ENCODE results near the gene KLF3.

The KLF3 gene

GRCh38 chr4:38656111-38656510 is 7.9 kb upstream of the KLF3 start:
- DNase-seq (ENCODE audit: low read depth), result no peak

DNA sequence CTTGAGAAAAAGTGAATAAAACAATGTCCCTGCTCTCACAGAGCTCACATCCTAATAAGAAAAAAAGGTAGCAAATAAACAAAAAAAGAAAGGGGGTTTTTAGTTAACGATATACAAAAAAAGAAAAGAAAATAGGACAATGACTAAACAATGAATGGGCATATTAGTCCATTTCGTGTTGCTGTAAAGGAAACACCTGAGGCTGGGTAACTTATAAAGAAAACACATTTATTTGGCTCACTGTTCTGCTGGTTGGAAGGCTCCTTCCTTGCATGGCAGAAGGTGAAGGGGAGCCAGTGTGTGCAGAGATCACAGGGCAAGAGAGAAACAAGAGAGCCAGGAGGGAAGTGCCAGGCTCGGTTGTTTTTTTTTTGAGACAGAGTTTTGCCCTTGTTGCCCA is 4.7 kb upstream of the KLF3 start:
- no peak for DNase-seq (ENCODE audit: low read depth)

DNA sequence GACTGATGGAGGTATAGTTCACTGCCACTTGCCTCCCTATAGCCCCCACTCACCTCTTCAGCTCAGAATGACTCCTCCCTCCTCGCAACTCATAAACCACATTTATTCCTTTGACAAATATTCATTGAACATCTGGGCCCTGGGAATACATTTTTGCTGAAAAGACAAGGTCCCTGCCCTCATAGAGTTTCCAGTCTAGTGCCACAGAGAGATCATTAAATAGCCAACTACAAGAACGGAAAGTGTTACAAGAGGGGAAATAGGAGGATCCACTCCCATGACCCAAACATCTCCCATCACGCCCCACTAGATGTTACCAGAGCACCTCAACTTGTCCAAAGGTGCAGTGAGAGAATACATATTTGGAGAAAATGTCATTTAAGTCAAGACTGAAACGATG is 3.2 kb upstream of the KLF3 start:
- no peak for DNase-seq (ENCODE audit: low read depth)

- DNase-seq (ENCODE audit: low read depth), result no peak
Measured at GRCh38 chr4:38661371-38661770, 2.6 kb upstream of the KLF3 start.

DNA sequence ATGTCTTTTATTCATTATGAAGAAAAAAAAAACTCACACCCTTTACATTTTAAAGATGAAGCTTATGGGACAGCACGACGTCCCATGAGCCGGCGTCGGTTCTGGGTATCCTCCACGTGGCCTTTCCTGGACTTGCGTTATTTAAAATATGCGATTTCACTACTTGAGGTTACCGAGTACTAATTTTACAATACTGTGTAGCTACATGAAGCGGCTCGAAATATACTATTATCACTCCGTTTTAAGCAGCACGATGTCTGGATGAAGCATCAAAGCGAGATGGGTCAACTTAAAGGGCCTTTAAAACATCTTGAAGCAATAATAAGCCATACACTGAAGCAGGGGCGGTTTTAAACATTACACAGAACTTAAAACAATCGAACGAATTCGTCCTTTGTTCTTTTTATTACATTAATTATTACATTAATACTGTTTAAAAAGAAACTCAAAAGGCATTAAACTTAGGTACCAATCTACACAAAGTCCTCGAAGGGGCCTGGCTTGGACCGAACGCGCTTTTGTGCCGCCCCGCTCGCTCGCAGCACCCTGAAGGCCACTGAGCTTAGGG is 1.4 kb upstream of the KLF3 start:
- DNase-seq (ENCODE audit: low read depth), result no peak

DNA sequence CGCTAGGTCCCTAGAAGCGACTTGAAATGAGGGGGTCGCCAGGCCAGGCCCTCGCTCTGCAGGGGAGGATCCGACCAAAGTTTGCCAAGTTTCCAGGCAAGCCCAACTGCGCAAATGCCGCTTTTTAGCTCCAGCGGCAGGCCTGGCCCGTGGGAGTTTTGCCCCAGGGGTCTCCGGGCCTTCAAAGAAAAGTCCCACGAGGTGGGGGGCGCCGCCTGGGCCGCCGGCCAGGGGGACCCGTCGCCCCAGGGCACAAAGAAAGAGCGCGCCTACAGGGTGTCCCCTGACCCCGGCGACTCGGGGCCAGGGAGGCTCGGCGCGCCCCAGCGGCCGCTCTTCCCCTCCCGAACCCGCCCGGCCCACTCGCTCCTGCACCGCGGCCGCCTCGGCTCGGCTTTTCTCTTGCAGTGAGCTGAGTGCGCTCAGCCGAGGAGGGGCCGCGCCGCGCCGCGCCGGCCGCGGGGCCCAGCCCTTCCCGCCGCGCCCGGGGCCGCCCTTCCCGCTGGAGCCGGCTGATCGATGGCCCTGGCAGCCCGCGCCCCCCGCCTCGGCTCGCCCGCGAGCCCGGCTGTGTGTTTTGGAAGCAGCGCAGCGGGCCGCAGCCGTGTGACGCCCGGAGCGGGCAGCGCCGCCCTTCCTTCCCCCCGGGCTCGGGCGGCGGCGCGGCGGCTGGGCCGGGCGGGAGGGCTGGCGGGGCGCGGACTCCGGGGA is 754 bp upstream of the KLF3 start:
- no peak for DNase-seq (ENCODE audit: low read depth)

GRCh38 chr4:38664706-38665401 is 855 bp downstream of the KLF3 start:
- peak; percentile 35 for DNase-seq (ENCODE audit: low read depth)

DNA sequence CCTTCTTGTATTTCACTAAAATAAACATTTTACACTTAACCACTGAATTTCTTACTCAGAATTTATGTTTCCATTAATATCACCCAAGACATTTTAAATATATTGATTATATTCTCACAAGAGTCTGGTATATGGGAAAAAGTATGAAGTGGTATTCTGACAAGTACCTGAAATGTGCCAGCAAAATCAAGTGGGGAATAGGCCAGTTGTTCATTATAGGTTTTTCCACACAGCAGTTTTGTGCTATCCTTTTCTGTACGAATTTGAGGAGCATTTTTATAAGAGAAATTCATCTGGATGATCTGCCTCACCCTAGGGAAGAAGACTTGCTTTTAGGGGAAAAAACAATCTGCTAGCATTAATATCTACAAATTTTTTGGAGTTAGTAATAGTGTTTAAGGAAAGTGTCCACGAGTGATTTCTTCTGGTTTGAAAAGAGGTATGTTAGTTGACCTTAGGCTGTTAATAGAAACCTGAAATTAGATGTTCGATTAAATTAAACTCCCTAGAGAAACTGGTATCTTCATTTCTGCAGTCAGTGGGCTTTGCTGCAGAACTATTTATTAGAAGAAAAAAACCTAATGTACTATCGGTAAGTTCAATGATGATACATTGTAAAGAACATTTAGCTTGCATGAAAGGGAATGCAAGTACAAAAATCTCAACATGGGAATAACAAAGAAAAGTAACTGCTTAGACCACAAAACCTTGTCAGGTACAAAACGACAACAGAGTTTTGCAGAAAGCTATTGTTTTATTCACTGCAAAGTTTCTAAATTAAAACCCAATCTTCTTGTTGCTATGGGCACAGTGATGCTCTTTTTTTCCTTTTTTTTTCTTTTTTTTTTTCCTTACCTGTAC is 1.8 kb downstream of the KLF3 start:
- no peak for DNase-seq (ENCODE audit: low read depth)

DNA sequence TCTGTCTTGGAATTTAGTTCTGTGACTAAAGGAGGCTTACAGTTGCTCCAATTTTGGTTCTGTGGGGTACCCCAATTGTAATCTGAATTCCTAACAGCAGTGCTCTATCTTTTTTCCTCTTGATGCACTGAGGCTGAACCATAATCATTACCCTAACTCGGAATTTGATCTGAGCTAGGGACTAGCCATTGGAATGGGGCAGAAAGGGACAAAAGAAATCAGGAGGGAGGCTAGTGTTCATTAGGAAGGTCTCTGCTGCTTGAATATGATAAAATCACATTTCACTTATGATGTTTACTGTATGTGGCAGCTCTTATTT is 2.7 kb downstream of the KLF3 start:
- no peak for DNase-seq (ENCODE audit: low read depth)

DNA sequence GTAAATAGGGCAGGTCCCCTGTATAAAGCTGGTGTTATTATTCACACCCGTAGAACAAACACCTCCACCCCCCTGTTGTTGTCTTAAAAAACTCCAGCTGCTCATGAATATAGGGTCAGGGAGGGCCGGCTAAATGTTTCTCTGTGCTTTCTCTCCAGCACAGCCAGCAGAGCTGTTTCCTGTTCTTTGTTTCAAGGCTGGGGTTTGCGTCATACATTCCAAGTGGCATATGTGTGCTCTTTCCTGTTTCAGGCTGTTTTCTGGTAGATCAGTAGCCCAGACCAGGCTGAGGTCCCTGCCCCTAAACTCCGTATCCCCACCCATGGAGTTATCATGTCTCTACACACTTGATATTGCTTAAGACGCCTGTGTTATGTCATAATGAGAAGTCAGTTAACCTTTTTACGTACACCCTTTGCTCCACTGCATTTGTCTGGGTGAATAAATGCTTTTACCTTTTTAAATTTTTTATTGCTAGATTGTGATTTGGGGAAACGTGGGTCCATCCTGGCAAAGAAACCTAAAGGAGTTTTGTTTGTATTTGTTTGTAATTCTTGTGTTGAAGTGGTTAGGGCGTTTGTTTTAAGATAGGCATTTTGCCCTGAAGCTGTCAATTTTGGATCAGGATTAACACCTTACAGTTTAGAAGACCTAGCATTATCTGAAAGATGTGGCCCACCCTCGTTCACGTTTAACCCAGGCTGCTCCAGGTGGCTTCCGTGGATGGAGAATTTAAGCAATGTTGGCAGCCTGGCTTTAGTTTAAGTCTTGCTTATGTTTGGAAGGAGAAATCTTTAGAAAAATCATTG is 3.3 kb downstream of the KLF3 start:
- peak; percentile 39 for DNase-seq (ENCODE audit: low read depth)

DNA sequence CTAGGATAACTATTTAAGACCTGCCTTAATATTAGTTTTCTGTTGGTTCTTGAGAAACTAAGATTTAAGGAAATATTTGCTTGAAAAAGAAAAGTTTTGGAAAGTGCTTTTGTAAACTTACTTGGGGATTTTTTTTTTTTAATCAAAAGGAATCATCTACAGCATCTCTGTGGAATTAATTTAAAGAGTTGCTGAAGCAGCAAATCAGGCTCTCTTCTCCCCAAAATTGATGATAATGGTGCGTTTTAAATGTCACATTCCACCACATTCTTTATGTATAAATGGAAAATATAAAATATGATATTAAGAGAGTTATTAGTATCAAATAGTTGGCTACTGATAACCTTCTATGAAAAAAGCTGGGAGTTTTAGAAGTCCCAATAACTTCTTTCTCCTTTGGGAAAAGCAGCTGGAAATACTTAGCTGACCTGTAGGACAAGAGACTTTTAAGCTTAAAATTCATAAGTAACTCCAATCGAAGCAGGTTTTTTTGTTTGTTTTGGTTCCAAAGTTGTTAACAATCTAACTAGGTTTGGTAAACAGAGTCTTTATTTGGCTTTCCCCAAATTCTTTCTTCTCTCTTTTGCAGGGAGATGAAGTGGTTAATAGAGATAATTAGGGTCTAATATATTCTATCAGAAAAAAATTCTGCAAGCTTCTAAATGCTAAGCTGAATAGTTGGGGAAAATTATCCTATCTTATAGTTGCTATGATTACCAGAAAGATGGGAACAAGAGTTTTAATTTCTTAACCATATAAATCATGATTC is 4.4 kb downstream of the KLF3 start:
- DNase-seq (ENCODE audit: low read depth), result no peak

DNA sequence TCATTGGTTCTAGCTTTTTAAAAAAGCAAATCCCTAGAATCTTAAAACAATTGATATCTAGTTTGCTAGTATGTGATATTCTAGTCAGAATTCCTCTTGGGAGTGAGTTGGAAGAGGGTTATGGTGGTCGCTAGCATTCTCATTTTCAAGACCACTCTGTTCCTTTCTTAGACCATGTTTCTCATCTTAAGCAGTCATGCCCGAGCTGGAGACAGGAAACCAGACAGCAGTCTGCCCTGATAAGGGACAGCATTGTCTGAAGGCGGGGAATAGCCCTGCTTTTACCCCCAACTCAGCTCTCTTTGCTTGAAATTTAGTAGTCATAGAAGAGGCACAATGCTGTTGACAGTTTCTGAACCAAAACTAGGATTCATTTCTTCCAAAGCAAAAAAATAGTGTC is 5.2 kb downstream of the KLF3 start:
- DNase-seq (ENCODE audit: low read depth), result no peak

DNA sequence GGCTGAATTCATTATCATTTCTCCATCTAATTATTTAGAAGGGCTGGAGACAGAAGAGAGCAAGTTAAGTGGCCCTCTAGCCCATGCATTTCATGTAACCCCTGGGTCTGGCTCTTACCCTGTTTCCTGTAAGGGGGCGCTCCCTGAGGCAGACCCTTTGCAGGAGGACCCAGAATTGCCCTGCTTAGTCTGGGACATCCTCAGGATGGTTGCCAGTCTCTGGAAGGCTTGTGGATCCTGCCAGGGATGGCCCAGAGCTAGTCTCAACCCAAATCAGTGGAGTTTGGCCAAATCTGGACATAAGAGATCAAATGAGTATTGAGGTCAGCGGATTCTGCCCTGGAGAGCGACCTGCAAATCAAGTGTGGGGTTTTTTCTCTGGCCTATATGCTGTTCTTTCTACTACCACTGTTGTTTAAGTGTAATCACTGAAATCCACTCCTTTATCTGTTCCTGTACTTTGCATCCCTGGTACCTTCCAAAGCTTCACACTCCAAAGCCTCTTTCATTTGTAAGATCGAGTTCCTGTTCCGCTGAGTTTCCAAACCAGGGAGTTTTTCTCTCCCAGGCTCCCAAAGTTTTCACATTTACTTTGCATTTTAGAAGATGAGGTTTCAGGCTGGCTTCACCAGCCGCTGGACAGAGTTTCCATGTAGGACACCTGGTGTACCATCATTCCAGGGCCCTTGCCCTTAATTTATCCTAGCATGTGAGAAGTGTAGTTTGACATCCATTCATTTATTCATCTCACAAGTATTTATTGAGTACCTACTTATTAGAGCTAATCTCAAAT is 6.3 kb downstream of the KLF3 start:
- DNase-seq (ENCODE audit: low read depth), result no peak

DNA sequence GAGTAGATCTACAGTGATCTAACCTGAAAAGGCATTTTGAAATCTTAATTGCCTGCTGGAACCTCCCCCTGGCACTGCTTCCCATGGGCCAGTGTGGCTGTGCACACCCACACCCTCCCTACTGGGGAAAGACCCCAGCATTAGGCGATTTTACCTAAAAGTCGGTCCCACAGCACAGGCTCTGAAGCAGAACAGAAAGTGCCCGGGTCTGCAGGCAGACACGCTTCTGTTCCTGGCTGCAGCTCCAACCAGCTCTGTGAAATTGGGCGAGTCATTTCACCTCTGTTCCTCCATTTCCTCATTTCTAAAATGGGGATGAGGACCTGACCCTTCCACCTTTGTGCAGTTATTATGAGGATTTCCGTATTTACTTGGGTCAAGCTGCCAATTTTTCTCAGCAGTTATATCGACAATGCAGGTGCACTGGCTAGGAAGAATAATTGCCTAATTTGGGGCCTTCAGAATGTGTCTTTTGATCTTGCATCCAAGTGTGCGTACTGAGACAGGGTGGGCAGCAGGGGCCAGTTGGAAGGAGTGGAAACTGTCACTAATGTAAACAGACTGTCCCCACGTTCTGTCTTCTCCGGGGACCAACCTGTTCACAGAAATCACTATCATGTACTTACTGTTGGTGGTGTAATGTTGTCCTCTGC is 7.1 kb downstream of the KLF3 start:
- no peak for DNase-seq (ENCODE audit: low read depth)

DNA sequence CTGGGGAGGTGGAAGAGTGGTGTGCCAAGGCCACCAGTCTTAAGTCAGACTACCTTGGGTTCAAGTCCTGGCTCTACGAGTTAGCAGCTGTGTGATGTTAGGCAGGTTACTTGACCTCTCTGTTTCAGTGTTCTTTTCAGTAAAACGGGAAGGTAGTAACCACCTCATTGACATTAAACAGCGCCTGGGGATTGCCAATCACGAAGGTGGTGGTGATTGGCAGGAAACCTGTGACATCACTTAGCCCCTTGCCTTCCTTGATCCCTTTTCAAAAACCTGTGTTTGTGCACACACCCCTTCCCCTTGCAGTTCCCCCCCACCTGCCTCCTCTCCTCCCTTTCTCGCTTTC is 7.6 kb downstream of the KLF3 start:
- no peak for DNase-seq (ENCODE audit: low read depth)

GRCh38 chr4:38672074-38672396 is 8.0 kb downstream of the KLF3 start:
- no peak for DNase-seq (ENCODE audit: low read depth)

- DNase-seq (ENCODE audit: low read depth), result no peak
Measured at GRCh38 chr4:38672397-38673129, 8.6 kb downstream of the KLF3 start.

GRCh38 chr4:38673130-38673978 is 9.4 kb downstream of the KLF3 start:
- DNase-seq (ENCODE audit: low read depth), result no peak

Measured in activated T-helper 9 cell treated with anti-CD3 and anti-CD28 coated beads, Interleukin-2, amount 50 U/mL, for 16 hours (primary cell).